ENCODE data around the gene CHIA.

CHIA gene

DNA sequence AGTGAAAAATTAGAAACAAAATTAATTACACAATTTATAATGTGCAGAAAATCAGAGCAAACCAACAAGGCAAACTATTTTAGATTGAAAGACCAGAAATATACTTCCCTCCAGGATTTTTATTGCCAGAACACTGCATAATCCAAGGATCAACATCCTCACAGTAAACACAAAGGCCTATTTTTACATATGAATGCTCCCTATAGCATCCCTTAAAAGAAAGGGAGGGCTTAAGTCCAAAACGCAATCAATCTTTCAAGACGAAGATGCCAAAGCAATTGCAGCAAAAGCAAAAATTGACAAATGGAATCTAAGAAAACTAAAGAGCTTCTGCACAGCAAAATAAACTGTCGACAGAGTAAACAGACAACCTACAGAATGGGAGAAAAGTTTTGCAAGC, 18.6 kb upstream of the CHIA start:
- TF ChIP-seq, protein P1, sequence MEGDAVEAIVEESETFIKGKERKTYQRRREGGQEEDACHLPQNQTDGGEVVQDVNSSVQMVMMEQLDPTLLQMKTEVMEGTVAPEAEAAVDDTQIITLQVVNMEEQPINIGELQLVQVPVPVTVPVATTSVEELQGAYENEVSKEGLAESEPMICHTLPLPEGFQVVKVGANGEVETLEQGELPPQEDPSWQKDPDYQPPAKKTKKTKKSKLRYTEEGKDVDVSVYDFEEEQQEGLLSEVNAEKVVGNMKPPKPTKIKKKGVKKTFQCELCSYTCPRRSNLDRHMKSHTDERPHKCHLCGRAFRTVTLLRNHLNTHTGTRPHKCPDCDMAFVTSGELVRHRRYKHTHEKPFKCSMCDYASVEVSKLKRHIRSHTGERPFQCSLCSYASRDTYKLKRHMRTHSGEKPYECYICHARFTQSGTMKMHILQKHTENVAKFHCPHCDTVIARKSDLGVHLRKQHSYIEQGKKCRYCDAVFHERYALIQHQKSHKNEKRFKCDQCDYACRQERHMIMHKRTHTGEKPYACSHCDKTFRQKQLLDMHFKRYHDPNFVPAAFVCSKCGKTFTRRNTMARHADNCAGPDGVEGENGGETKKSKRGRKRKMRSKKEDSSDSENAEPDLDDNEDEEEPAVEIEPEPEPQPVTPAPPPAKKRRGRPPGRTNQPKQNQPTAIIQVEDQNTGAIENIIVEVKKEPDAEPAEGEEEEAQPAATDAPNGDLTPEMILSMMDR (IDR thresholded peaks at IDR 0.05; ENCODE audit: borderline replicate concordance, insufficient read depth, low read depth, low read length), result no peak
- no peak overlapping the region for H3K4me3 ChIP-seq (ENCODE audit: low read depth, low read length)

DNA sequence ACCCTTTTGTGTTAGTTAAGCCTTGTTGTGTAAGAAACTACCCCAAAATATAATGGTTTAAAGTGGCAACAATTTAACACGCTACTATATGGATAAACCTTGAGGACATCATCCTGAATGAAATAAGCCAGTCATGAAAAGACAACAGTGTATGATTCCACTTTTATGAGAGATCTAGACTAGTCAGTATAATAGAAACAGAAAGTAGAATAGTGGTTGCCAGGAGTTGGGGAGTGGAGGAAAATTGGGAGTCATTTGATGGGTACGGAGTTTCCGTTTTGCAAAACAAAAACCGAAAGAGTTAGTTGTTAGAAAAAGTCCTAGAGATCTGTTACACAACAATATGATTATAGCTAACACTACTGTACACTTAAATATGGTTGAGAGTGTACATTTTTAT, 16.0 kb upstream of the CHIA start:
- H3K4me3 ChIP-seq (ENCODE audit: low read depth, low read length), result no peak overlapping the region
- TF ChIP-seq, protein P1 (IDR thresholded peaks at IDR 0.05; ENCODE audit: borderline replicate concordance, insufficient read depth, low read depth, low read length), result no peak

DNA sequence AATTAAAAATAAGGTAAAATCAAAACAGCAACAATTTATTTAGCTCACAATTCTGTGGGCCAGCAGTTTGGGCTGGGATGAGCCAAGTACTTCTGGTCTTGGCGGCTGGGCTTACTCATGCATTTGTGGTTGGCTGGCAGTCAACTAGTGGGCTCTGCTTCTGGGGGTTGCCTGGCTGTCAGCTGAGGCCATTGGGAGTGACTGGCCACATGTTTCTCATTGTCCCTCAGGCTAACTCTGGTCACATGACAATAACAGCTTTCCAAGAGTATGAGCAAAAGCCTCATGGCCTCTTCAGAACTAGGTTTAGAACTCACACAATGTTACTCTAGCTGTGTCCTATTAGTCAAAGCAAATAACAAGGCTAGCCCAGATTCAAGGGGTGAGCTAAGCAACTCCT, 15.6 kb upstream of the CHIA start:
- TF ChIP-seq, protein P1 (IDR thresholded peaks at IDR 0.05; ENCODE audit: borderline replicate concordance, insufficient read depth, low read depth, low read length), result no peak
- H3K4me3 ChIP-seq (ENCODE audit: low read depth, low read length), result no peak overlapping the region

DNA sequence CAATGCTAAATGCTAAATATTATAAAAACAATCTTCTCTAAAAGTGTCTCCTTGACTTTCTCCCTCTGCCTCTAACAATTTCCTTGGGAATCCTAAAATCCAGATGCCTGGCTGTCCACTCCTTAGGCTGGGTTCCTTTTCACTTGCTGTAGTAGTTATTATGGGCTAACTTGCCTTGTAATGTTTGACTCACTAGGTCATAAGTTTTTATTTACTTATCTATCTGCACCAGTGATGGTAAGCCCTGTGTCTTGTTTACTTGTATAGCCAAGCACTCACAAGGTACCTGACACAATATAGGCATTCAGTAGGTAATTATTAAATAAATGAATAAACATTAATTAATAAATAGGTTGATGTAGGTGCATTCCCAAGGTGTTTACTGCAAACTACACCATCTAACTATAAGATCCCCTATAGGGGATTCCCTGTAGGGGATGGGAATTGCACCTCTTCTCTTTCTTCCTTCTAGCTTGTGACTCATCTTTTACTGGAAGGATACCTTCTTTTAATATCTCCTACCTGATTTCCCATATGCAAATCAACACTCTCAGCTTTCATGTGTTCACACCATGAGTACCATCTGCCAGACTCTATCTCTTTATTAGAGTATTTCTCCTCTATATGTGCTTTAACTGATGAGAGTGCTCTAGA, 14.7 kb upstream of the CHIA start:
- no peak overlapping the region for H3K4me3 ChIP-seq (ENCODE audit: low read depth, low read length)
- TF ChIP-seq, protein P1 (IDR thresholded peaks at IDR 0.05; ENCODE audit: borderline replicate concordance, insufficient read depth, low read depth, low read length), result no peak

DNA sequence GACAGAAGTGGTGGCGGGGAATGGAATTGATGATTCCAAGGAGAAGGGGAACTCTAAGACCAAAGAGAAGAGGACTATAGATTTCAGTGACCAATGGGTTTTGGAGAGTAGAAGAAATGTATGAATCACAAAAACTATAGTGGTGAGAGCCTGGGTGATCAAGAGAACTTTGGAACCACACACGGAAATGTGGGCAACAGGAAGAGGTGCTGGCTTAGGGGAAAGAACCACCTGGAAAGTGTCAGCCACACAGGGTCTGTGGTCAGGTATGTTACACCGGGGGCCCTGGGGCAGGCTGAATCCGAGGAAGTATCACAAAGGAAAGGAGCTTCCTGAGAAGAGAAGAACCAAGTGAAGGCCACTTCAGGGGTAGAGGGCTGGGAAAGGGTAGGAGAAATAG, 11.5 kb upstream of the CHIA start:
- H3K4me3 ChIP-seq (ENCODE audit: low read depth, low read length), result no peak overlapping the region
- TF ChIP-seq, protein P1 (IDR thresholded peaks at IDR 0.05; ENCODE audit: borderline replicate concordance, insufficient read depth, low read depth, low read length), result no peak

DNA sequence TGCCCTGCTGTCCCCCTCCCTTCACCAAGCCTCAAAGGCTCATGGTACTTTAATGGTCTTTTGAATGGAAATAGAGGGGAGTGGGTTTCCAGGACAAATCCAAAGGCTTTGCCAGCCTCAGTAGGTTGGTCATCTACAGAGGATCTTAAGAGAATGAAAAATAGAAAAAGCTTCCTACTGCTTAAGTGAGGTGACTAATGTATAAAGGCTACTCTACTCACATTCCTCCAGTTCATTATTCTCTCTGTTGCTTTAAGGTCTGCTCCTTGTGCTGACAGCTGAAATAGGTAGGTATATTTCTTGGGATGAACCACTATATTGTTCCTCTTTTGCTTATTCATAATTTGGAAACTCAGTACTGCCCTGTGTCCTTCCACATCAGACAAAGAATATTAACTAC, 10.4 kb upstream of the CHIA start:
- TF ChIP-seq, protein P1 (IDR thresholded peaks at IDR 0.05; ENCODE audit: borderline replicate concordance, insufficient read depth, low read depth, low read length), result no peak
- no peak overlapping the region for H3K4me3 ChIP-seq (ENCODE audit: low read depth, low read length)

DNA sequence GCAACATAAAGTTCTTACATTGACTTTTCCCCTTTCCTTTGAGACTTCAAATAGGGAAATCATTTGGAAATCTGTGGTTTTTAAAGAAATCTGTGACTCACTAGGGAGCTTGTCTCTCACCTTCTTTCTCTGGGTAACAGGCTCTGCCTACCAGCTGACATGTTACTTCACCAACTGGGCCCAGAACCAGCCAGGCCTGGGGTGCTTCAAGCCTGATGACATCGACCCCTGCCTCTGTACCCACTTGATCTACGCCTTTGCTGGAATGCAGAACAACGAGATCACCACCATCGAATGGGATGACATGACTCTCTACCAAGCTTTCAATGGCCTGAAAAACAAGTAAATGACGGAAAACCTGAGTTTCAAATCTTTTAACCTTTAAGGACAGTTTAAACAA, 9.2 kb upstream of the CHIA start:
- H3K4me3 ChIP-seq (ENCODE audit: low read depth, low read length), result no peak overlapping the region
- TF ChIP-seq, protein P1 (IDR thresholded peaks at IDR 0.05; ENCODE audit: borderline replicate concordance, insufficient read depth, low read depth, low read length), result no peak
